HG02943 (cell line): ENCODE measurements around the gene AUTS2.

Source experiments
- ATAC-seq: cut with Tn5 transposase; IDR thresholded peaks from one replicate; pipeline ENCODE4 v1.9.1; 2021; ENCODE audit warnings: mild to moderate bottlenecking, low read depth, moderate library complexity; ENCODE audit not compliant: unreplicated experiment

The AUTS2 gene

DNA sequence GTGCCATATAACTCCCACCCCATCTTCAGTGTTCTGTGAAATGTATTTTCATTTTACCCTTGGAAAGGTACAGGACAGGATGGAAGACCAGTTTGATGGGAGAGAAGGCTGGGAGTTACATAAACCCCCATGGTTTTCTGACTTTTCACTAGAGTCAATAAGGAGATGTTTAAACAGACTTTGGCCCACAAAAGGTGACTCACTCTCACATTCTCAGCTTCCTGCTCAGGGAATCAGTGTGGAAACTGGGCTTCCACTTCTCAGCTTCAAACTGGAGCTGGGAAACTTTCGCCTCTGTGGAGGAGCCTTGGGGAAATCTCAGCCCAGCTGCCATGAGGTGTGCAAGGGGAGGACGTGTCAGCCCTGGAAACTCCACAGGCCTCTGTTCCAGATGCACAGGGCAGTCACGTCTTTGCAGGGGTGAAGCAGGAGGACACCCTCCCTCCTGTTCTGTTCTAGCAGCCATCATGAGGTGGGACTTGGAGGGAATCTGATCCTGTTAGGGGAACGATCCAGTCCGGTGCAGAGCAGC lies 973.2 kb downstream of the AUTS2 start:
- ATAC-seq: no peak

DNA sequence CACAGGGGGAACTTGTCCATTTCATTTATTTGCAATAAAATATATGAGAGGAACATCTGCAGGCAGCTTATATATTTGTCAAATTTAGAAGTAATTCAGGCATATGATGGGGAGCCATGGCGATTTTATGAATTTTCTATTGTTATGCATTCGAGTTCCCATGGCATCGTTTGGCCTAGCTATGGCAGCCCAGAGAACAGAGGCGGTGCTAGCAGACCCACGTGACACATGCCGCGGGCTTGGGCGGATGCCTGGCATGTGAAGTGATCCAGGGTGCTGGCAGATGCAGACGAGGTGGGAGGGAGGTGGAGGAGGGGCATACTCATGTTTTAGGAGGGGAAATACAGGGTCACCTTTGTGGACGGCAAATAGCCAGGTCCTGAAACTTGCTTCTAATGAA lies 973.7 kb downstream of the AUTS2 start:
- no peak for ATAC-seq

DNA sequence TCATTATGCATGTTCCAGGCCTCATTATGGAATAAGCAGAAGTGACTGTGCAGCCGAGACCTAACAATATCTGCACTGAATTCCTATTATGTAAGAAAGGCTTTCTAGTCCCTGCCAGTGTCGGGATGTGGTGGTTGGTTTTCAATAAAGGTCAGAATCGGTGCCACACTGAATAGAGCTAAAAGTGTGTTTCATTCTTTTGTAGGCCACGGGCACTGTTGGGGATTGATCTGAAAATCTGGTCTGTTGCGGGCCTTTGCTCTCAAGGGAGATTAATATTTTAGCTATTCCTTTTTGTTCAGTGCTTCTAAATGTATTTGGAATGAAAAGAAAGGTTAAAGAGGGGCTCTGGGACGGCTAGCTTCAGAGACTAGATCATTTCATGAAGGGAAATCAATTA lies 974.3 kb downstream of the AUTS2 start:
- no peak for ATAC-seq

DNA sequence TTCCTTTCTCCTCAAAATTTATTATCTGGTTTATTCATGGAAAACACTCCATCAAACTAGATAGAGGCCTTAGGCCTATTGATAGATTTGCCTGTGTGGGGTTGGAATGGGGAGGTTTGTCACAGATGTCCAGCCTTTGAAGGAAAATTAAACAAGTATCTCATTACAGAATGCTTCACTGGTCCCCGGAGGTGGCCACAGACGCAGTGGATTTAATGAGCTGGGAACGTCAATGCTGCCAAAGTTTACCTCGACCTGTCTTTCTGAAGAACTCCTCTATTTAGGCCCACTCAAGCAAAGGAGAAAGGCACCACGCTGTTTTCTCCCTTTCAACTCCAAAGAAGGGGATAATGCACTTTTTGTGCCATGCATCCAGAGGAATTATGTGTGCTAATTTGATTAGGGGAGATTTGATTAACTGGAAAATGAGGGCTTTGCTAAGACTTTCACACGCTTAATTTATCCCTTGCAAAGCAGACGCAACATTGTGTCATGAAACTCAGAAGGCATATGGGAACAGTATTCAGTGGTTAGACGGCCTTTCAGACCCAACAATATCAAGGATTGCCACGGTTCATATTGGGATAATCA lies 974.9 kb downstream of the AUTS2 start:
- no peak for ATAC-seq

DNA sequence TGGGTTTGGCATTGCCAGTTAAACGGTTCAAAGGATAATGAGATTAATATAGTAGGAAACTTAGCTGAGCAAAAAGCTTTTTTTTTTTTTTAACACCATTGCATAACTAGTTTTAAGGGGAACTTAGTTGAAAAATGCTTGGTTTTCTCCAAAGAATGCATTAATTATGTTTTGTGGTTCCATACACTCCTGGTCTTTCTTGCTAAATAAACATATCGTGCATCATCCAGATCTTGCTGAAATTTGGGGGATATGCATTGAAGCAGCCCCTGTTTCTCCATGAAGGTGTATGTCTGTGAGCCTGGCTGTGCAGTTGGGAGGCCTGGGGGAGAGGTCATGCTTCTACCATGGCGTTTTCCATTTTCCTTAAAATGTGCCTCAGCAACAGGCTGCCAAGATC lies 975.4 kb downstream of the AUTS2 start:
- ATAC-seq: no peak

DNA sequence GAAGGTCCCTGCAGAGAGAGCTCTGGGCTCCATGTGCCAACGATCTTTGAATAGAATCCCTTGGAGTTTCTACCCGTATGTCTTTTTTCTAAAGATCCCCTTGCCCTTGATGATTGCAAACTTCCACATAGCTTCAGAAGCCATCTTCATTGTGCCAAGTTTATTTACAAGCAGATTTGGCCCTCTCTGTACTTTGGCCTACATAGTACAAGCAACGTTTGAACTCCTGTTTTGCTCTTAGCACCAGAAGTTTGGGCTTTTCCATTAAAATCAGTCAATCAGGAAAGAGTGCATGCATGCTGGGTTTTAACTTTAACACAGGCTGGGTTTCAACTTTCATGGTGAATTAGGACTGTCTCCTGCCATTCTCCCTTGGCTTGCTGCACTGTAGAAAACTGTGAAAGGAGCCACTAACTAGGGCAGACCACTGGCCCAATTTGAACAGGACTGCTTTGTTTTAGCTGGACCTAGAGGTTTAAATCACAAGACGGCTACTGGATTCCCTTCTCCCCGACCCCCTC lies 976.1 kb downstream of the AUTS2 start:
- ATAC-seq: no peak

DNA sequence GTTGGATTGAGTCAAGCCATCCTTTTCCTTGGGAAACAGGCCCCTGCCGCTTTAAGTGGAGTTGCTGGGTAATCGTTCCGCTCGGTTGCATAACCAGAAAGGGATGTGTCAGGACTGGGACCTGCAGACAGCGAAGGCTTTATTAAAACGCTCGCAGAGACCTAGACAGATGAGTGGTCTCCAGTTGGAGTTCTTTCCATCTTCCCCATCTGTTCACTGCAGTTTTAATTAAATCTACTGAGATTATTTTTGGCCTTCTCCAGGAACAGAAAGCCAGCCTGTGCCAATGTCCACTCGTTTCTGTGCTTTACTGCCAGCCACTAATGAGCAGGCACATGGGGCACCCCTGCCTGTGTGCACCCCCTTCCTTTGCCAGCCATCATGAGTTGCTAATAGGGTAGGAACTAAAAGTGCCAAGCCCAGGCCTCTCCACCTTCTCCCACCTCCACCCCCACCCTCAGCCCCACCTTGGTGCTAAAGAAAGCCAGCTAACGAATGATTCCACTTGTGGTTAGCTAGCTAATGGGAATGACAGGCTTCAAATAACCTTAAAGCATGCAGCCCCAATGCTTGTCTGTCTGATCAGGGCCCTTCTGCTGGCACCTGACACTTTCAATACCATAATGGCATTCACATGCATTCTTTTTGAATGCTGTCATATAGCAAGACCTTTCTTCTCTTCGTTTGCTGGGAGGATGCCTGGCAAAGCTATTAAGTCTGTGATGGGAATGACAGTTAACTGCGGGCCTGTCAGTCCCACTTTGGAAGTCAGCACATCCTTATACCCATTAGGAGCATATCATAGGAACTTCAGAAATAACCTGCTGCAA lies 976.9 kb downstream of the AUTS2 start:
- no peak for ATAC-seq

DNA sequence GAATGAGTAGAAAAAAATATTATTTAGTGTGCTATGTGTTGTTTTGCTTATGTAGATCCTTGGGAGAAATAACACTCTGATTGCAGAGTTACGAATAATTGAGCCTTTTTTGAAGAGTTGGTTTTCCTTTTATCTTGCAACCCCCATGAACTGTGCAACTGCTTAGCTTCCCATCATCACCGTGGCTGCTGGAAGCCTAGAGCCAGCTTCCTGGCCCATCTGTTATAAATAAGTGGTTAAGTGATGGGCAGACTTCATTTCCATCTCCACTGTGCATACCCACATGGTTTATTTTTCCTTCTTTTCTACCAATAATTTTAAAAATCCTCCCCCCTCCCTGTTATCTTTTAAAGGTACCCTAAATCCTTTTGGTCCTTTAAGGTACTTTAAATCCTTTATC lies 978.8 kb downstream of the AUTS2 start:
- no peak for ATAC-seq

DNA sequence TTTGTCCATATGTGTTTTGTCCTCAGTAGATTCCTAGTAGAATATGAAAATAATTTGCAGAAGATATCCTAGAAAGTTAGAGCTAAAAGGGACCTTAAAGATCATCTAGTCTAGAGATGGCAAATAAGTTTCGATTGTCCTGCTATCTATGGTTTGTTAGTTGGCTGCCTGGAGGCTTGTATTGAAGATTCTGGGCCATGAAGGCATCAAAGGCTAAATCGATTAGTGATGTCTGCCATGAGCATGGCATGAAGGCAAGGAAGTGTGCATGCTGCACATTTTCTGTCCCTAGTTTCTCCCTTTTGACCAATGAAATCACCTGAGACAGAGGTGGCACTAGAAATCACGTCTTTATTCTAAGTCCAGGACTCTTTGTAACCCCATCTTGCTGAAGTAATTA lies 979.9 kb downstream of the AUTS2 start:
- ATAC-seq: no peak

DNA sequence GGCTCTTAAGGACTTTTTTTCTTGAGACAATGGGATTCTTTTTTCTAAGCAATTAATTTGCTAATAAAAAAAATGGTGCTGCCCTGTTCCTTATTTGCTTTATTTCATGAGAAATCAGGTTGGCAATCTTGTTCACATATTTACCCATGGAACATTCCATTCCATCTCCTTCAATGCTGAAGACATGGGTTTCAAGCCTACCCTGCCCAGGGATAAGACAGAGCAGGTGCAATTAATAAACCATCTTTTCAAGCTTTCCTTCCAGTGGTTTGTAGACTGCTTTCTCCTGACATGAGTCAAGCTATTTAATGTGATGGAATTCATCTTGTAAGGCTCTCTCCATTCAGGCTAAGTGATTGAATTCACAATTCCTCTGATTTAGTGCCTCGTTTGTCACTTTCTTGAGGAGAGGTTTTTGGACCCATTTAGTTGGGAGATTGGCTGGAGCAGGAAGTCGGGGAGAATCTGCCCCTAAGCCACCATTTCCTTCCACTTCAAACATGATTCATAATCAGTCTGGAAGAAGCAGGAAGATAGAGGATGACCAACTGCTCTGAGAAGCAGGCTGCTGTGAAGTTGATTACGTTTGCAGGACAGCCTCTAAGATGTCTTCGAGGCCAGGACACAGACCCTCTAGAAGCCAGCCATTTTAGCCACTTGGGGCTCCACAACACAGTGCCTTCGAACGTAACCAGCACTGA lies 981.3 kb downstream of the AUTS2 start:
- no peak for ATAC-seq

DNA sequence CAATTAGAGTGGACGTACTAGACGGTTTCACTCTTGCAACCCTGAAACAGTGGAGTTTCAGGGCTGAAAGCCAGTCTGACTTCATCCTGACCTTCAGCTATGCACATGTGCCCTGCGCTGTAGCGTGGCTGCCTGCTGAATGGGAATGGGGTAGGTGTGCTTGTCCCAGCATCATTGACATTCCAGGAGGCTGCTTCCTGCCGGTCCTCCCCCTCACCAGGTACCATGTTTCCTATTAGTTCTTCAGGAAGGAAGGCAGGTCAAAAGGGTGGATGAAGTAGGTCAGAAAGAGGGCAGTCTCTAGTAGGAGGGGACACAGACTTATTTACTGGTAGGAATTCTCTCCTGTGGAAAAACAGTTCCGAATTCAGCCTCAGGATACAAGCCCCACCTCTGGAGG lies 981.9 kb downstream of the AUTS2 start:
- ATAC-seq: no peak

DNA sequence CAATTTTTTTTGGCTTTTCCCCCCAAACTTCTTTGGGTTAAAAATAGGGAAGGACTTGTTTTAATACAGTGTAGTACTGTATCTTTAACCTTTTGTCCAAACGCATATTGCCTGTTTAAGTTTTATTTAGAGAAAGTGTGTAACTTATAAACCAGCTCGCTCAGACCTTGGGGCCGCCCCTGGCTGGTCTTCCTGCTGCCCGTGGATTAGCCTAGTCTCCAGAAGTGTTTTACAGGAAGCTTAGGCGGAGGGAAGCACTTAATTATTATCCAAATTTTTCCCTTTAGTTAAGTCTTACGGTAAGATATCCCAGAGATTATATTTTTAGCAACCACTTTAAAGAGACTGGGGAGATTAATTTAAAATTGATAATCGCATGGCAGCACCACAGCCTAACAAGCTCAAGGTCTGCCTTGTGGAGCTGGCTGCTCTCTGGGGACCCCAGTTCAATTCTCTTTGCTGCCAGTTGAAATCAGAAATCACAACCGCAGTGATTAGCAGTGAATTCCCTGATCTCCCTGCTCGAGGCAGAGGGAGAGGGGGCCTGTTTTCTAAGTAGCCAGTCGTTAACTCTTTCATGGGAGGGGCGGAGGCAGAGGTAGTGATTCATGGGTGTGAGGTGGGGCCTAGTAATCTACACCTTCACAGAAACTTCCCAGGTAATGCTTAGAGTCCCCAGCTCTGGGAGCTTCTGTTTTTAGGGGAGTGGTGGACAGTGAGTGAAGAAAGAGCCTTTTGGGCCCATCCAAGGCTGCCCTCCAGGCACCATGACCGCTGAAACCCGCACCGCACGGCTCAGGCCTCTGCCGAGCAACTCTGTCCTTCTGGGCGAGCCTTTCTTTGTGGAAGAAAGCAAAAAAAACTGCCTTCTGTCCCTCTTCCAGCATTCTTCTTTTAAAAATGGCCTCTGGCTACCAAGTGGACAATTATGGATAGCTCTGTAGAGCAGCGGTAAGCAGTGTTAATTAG lies 984.9 kb downstream of the AUTS2 start:
- no peak for ATAC-seq

DNA sequence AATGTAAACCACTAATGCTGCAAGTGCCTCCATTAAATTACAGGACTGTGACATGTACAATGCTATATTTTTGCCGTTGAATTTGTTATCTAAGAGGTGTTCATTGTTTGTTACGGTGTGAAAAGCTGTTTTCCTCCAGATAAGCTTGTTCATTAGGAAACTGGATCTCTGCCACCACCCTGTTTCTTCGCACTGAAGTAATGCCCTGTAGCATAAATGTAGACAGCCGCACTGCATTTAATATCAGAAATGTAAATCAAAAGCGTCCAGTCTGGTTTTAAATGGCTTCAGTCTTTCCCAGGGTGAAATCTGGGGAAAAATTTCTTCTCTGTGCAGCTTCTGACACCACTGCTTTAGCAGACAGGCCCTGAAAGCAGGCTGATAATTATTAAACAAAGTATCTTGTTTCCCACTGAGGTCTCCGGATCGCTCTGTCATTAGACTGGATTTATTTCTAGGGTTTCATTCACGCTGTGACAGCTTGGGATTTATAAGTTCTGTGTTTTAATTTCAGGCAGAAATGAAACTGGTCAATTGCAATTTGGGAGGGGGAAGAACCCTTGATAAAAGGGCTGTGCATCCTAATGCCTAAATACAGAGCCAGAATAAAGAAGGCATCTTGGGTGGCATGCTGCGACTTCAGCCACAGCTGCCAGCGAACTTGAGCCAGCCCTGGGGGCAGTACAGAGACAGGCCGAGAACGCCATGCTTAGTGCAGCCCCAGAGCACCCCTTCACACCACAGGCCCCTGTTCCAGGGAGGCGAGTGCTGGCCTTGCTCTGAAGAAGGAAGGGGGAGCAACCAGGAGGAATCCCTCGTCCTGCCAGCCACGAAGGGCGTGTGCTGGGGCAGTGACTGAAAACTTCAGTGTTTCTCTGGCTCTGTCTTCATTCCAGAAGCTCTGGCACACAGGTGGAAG lies 985.9 kb downstream of the AUTS2 start:
- ATAC-seq: no peak

DNA sequence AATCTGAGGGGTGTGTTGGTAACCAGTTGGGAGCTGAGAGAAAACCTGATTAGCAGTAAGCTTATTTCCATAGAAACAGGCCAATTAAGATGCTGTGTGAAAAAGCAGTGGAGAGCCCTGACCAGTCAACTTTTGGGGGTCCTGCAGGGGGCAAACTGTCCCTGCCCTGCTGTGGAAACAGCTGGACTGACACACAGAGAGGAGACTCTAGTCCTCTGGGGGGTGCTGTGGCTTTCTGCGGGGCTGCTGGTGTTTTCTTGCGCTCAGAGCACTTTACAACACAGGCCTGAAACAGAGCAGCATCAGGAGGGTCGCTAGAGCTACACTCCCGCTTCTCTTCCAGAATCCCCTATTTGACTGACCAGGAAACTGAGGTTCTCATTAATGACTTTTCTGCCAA lies 986.8 kb downstream of the AUTS2 start:
- no peak for ATAC-seq

DNA sequence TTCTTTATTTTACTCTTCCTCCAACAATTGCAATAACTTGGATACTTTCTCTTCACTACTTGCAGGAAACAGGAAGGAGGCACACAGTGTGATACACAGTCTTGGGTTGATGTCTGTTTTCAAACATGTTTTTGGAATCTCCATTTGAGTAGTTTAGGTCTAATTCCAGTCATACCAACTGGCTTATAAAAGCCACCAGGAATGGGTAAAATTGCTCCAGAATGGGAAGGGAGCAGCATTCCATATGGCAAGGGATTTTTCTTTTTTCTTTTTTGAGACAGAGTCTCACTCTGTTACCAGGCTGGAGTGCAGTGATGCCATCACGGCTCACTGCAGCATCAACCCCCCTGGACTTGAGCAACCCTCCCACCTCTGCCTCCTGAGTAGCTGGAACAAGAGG lies 988.5 kb downstream of the AUTS2 start:
- ATAC-seq: no peak

DNA sequence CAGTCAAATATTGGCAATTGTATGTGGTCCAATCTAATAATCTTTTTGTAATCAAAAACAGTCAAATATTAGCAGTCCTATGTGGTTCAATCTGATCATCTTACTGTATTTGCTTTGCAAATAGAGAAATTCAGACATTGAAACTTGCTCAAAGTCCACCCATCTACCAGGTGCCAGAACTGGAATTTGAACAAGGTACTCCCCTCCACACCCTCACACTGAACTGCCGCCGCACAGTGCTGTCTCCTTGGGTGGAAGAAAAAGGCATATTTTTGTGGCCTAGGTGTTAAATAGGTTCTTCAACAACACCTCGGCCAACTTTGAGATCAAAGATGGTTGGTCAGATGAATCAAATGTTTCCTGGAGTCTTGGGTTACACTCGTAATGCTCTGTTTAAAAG lies 989.5 kb downstream of the AUTS2 start:
- ATAC-seq: no peak

DNA sequence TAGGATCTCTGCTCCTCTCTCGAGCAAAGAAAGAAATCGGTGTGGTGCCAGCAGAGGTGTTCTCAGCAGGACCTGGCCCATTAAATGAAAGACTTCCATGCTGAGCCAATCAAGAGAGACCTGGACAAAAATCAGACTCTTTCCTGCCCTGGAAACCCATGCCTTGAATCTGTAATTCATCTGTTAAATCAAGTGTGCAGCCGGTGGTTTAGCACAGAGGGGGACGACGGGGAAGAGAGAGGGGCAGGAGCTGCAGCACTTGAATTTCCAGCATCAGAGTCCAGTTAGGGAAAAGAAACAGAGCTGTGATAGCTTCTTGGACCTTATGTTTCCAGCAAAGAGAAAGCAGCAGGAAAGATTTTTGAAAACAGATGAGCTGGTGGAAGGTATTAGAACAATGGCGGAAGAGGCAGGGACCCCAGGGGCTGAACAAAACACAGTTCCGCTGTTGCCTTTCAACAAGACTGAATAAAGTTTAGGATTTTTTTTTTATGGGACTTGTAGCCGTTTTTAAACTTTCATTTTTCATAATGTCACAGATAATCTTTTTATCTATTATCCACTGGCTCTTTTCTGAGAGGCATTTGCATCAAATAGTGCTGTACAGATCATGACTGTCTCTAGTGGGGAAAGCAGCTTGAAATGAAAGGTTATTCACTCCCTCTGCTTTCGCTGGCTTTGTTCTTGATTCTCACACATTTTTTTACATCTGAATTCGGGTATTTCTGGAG lies 990.1 kb downstream of the AUTS2 start:
- ATAC-seq: no peak

DNA sequence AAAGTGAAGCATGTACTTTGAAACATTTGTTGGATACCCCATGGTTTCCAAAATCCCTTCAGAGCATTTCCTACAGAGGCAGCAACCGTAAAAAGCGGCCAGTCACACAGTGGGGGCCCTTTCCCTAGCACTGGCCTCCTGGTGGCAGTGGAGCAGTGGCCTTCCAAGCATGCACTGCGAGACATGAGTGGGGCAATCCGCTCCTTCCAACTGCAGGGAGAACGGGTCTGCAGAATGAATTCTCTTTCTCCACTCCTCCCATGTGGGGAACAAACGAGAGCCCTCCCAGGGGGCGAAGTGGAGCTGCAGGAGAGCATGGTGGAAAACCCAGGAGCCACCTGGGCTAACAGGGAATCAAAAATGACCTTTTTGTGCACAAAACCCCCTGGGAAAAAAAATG lies 990.7 kb downstream of the AUTS2 start:
- no peak for ATAC-seq
